SH-SY5Y (cell line): ENCODE measurements around the gene SOS1.

Experiments
- GATA2 ChIP-seq: IDR thresholded peaks from 2 replicates; pipeline ENCODE4 v1.6.1; 2011; ENCODE audit warnings: mild to moderate bottlenecking, low read depth, low read length
- GATA3 ChIP-seq: IDR thresholded peaks from 2 replicates; pipeline ENCODE4 v1.6.1; 2011; ENCODE audit warnings: low read depth, mild to moderate bottlenecking, low read length, moderate library complexity

Gene SOS1

DNA sequence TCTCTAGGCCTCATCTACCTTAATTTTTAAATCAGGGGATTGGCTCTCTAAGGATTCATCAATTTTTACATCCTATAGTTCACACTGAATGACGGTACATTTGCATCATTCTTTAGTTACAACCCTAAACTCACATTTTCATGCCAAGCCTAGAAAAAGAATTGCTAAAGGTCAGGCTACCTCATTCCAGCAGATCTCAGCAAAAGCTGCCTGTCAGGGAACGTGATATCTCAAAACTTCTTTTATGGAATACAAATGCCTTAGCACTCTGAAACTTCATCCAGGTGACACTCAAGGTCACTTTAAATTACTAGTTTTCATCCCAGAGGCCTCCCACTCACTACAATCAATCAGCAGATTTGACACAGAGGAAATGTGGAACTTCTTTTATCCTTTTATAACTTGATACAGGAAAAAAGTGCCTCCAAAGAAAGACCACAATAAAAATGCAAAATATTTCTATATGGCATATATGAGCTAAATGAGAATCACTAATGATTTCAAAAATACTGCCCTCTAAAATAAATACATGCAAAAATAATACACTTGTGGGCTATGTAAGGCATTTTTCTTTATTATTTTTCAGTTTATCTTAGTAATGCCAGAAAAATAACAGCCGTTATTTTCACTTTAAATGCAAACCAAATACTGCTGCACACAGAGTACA, 139.7 kb downstream of the SOS1 start:
- TF ChIP-seq GATA3 (no peak), GATA2 (no peak)

GRCh38 chr2:38978908-38979307, 141.9 kb downstream of the SOS1 start:
- TF ChIP-seq GATA3 (no peak), GATA2 (no peak)

GRCh38 chr2:38978296-38978903, 142.5 kb downstream of the SOS1 start:
- TF ChIP-seq GATA2 (no peak), GATA3 (no peak)

DNA sequence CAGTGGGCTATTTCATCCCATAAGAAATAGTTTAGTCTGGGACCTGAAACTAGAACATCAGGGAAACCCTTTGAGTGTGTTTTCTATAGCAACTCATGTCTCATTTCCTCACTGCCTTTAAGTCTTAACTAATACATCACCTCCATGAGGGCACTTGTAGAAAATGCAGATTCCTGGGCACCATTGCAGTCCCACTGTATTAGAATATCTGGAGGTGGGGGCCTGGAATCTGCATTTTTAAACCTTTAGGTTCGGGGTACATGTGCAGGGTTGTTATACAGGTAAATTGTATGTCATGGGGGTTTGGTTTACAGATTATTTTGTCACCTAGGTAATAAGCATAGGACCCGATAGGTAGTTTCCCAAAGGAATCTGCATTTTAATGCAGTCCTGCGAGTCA, 143.8 kb downstream of the SOS1 start:
- TF ChIP-seq GATA3 = no peak
- no peak for TF ChIP-seq GATA2

DNA sequence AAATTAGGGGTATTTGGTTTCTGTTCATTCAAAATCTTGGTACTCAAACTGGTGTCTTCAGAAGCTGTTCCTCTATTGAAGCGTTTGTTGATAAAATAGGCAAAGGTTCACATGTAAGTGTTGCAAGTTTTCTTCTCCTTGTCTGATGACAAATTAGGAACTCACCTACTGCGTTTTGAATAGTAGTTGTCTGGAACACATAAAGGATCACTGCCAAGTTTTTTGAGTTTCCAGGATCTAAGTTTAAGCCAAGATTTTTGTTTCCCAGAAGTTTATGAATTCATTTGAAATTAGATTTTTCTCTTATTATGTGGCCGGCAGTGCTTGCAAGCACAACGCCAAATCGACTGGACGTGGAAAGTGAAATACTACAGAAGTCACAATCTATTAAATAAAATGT, 145.8 kb downstream of the SOS1 start:
- TF ChIP-seq GATA3 (no peak), GATA2 (no peak)

DNA sequence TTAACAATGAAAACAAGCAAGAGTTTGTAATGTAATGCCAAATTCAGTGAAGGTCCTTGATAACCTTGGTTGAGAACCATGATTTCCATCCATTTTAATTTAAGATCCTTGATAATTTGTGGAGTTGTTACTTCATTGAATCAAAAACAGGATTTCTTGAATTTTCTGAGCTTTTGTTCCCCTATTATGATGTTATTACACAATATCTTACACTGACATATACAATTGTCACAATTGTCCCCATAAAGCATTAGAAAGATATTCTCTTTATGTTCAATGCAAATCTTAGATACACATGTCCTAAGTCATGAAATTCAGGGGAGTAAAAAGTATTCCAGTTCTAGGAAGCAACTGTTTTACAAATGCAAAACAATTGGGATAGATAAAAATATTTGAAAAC, 147.6 kb downstream of the SOS1 start:
- no peak for TF ChIP-seq GATA3
- no peak for TF ChIP-seq GATA2

GRCh38 chr2:38971377-38971776, 149.5 kb downstream of the SOS1 start:
- TF ChIP-seq GATA2 (no peak), GATA3 (no peak)

DNA sequence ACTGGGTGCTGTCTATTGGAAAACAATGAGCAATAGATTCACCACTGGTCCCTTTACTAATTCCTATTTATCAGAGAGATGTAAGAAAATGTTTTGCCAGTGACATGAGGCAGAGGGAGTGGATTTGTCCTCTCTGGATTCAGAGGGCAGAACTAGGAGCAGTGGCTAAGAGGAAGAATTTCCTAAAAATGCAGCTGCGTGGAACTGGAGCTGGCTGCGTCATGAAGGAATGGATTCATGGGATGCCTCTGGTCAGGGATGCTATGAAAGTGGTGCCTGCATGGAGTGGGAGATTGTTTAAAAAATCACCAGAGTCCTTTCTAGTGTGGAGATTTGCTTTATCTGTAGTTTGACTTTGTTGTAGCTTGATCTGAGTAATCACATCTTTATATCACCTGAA, 152.8 kb downstream of the SOS1 start:
- TF ChIP-seq GATA2 (no peak), GATA3 (no peak)

- no peak for TF ChIP-seq GATA3
- no peak for TF ChIP-seq GATA2
Measured at GRCh38 chr2:38966678-38967077, 154.2 kb downstream of the SOS1 start.

DNA sequence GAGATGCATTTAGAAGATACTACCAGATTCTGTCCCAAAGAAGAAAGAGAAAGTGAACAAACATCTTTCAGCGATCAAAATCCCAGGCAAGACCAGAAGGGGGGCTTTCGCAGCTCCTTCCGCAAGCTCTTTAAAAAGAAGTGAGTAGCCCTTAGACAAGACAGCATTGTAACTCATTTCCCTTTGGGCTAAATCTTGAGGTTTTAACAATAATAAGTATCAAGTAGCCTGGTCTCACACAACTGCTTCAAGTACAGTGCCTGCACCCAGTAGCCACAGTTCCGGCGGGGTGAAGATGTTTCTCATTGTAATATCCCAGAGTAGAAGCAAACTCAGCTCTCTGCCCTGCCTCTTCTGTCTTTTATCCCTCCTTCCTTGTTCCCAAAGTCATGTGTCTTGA, 154.8 kb downstream of the SOS1 start:
- no peak for TF ChIP-seq GATA2
- TF ChIP-seq GATA3 = no peak

DNA sequence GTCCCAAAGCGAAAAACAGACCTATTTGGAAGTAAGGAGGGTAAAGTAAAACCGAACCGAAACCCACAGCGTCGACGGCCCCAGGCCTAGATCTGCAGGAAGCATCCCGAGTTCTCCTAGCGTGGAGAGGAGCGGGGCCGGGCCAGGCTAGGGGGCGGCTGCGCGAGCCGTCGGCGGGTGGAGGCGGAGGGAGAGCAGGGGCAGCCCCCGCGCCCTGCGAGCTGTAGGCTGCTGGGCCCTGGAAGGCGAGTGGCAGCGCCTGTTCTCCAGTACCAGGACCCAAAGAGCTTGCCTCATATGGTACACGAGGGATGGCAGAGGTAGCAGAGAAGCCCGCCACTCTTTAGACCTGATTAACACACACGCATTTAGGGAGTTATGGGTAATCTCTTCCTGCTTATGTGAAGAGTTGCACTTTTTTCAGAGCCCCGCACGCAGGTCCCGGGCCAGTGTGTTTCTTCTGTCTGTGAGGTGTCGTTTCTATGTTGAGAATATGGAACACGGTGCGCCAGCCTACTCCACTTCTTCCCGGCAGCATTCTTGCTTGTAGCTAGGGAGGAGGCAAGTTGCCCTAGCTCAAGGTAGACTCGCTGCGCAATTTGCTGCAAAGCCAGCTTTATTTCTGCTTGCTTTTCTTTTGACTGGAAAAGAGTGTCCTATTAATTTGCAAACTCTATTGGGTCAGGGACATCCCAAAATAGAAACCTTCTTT, 160.1 kb downstream of the SOS1 start:
- TF ChIP-seq GATA2 = no peak
- no peak for TF ChIP-seq GATA3

GRCh38 chr2:38959938-38960608, 160.8 kb downstream of the SOS1 start:
- TF ChIP-seq GATA2 (no peak), GATA3 (no peak)

GRCh38 chr2:38959466-38959865, 161.4 kb downstream of the SOS1 start:
- TF ChIP-seq GATA3 (no peak), GATA2 (no peak)

DNA sequence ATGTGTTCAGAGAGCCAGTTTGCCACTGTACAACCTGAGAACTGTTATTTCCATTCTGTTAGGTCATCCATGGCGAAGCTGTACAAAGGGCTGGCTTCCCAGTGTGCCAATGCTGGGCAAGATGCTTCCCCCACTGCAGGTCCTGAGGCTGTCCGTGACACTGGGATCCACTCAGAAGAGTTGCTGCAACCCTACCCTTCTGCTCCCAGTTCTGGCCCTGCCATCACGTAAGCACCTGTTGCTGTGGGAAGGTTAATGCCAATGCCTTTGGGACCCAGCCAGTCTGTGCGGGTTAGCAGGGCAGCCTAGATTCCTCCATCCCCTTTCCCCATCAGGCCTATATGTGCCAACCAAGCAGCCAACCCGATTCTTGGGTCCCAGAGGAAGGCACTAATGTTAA, 162.9 kb downstream of the SOS1 start:
- TF ChIP-seq GATA3 (no peak), GATA2 (no peak)

GRCh38 chr2:38951766-38952165, 169.1 kb downstream of the SOS1 start:
- TF ChIP-seq GATA3 (no peak), GATA2 (no peak)

DNA sequence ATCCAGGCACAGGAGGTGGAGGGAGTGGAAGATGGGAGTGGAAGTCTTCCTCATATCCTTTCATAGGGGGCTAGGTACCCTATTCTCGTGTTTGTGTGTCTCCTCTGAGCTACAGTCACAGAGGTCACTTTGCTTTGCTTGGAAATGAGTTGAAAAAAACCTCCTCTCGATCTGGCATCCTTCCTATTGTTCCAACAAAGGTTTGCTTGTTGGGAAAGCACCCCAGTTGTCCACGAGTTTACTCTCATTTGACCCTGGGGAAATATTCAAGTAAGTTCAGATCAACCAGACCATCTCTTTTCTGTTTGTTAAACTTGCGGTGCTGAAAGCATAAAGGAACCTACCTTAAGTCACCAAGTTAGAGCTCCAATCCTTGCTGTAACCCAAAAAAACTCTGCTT, 171.9 kb downstream of the SOS1 start:
- TF ChIP-seq GATA2 (no peak), GATA3 (no peak)
